Mesendoderm (in vitro differentiated cells): Measurements from ENCODE around the gene ADD3.

Experiments used
- DNase-seq: peaks from one replicate; pipeline ENCODE4 v3.0.0; 2013
- H2AK5ac ChIP-seq: 2 replicates; pipeline ENCODE4 v1.6.1; 2013; ENCODE audit warnings: low read length, inconsistent platforms
- H2BK120ac ChIP-seq: 2 replicates; pipeline ENCODE4 v1.6.1; 2013; ENCODE audit warnings: low read depth, mild to moderate bottlenecking, low read length, moderate library complexity, mixed read lengths
- H2BK15ac ChIP-seq: replicated peaks from 2 replicates; pipeline ENCODE4 v1.6.1; 2013; ENCODE audit warnings: low read depth, mild to moderate bottlenecking, moderate library complexity
- H2BK5ac ChIP-seq: 2 replicates; pipeline ENCODE4 v1.6.1; 2013; ENCODE audit warnings: low read length, inconsistent platforms
- H3K18ac ChIP-seq: 2 replicates; pipeline ENCODE4 v1.6.1; 2013; ENCODE audit warnings: mild to moderate bottlenecking, low read length, mixed read lengths
- H3K23ac ChIP-seq: one replicate; pipeline ENCODE4 v1.6.1; 2013; ENCODE audit warnings: low read length
- H3K27ac ChIP-seq: 2 replicates; pipeline ENCODE4 v1.5.1; 2013; ENCODE audit warnings: low read depth, mild to moderate bottlenecking, inconsistent platforms, low read length, moderate library complexity
- H3K27me3 ChIP-seq: 2 replicates; pipeline ENCODE4 v1.6.1; 2013; ENCODE audit warnings: low read length, control low read depth, mild to moderate bottlenecking, inconsistent platforms; ENCODE audit not compliant: insufficient read depth, poor library complexity
- H3K36me3 ChIP-seq: 2 replicates; pipeline ENCODE4 v1.6.1; 2013; ENCODE audit warnings: low read length, inconsistent platforms; ENCODE audit not compliant: control insufficient read depth, insufficient read depth
- H3K4ac ChIP-seq: one replicate; pipeline ENCODE4 v1.6.1; 2013; ENCODE audit warnings: low read depth, mild to moderate bottlenecking, low read length, moderate library complexity
- H3K4me1 ChIP-seq: 2 replicates; pipeline ENCODE4 v1.6.1; 2013; ENCODE audit warnings: low read depth, low read length, inconsistent platforms; ENCODE audit not compliant: control insufficient read depth
- H3K4me2 ChIP-seq: 2 replicates; pipeline ENCODE4 v1.6.1; 2013; ENCODE audit warnings: low read length
- H3K4me3 ChIP-seq: 2 replicates; pipeline ENCODE4 v1.5.1; 2013; ENCODE audit warnings: mild to moderate bottlenecking, low read length
- H3K56ac ChIP-seq: one replicate; pipeline ENCODE4 v1.6.1; 2013; ENCODE audit warnings: low read length
- H3K79me1 ChIP-seq: 2 replicates; pipeline ENCODE4 v1.6.1; 2013; ENCODE audit warnings: low read length, inconsistent platforms
- H3K79me2 ChIP-seq: 2 replicates; pipeline ENCODE4 v1.6.1; 2013; ENCODE audit warnings: mild to moderate bottlenecking, low read length; ENCODE audit not compliant: control insufficient read depth, insufficient read depth
- H3K9ac ChIP-seq: 2 replicates; pipeline ENCODE4 v1.6.1; 2013; ENCODE audit warnings: low read length, inconsistent platforms
- H4K5ac ChIP-seq: one replicate; pipeline ENCODE4 v1.6.1; 2013; ENCODE audit warnings: low read length
- H4K8ac ChIP-seq: one replicate; pipeline ENCODE4 v1.6.1; 2013; ENCODE audit warnings: low read depth, mild to moderate bottlenecking, control low read depth, low read length, moderate library complexity
- WGBS: extraction: QIAGEN DNeasy Blood & Tissue Kit; methylation state at CpG from one replicate; pipeline ENCODE4 v1.1.7; 2013; ENCODE audit warnings: low lambda C conversion rate, missing lambda C conversion rate; ENCODE audit not compliant: insufficient coverage; ENCODE audit errors: extremely low coverage; 5-methylcytosine and 5-hydroxymethylcytosine counted together

The ADD3 gene

DNA sequence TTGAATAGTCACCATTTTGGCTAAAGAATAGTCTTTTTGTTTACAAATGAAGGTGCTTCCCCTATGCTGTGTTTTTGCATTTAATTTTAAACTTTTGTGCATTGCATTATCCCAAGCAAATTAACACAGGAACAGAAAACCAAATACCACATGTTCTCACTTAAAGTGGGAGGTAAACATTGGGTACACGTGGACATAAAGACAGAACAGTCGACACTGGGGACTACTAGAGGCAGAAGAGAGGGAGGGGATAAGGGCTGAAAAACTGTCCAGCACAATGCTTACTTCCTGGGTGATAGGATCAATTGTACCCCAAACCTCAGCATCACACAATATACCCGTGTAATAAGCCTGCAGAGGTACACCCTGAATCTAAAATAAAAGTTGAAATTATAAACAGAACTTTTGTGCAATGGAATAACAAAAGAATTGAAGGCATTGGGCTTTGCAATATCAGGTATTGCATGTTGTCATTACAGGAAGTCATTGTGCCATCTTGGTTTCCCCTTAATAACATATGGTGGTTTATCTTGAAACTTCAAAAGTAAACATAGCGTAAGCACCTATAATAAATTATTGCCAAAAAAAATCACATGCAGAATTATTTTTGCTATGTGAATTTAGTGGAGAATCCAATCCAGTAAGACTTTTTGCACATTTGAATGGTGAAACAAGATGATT is 16.1 kb downstream of the ADD3 start:
- Histone ChIP-seq H3K4ac (no peak overlapping the region), H2AK5ac (no peak overlapping the region), H2BK120ac (no peak overlapping the region), H3K27me3 (no peaks in the 10 kb centered on the region), H2BK15ac (no peak overlapping the region), H3K4me1 (peaks cover 8% of the 10 kb centered on the region), H3K79me2 (peaks cover 18% of the 10 kb centered on the region), H3K9ac (no peak overlapping the region), H3K4me2 (no peak overlapping the region), H4K8ac (no peak overlapping the region), H3K56ac (no peak overlapping the region), H3K18ac (no peak overlapping the region), H3K23ac (no peak overlapping the region), H2BK5ac (no peak overlapping the region), H3K79me1 (peaks cover 15% of the 10 kb centered on the region), H4K5ac (no peak overlapping the region), H3K4me3 (no peak overlapping the region), H3K36me3 (no peaks in the 10 kb centered on the region), H3K27ac (no peak overlapping the region)
- DNase-seq: no peak
- no CpG with 5 or more reads among the region's 4 CpGs for WGBS

DNA sequence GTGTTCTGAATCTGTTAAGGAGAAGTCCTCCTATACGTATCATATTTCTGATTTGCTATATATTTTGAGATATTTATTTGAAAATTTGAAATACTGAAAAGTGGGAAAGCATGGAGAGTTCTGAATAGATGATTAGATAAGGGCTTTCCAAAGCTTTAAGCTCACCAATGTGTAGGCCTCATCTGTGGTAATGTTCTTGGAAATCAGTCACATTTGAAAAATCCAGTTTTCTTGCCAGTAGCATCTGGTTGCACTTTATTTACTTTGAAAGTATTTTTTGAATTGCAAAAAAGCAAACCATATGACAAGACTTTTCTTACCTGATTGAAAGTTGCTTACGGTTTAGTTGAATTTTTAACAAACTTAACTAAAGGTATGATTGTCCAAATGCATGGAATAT is 21.7 kb downstream of the ADD3 start:
- no peak for DNase-seq
- H3K23ac ChIP-seq: no peak overlapping the region
- H3K79me1 ChIP-seq: peaks cover 4% of the 10 kb centered on the region
- no peak overlapping the region for H2BK120ac ChIP-seq
- no peaks in the 10 kb centered on the region for H3K27me3 ChIP-seq
- WGBS: no CpG with 5 or more reads among the region's 2 CpGs
- no peak overlapping the region for H4K8ac ChIP-seq
- H3K18ac ChIP-seq: no peak overlapping the region
- no peak overlapping the region for H3K27ac ChIP-seq
- no peak overlapping the region for H3K4me3 ChIP-seq
- no peak overlapping the region for H2AK5ac ChIP-seq
- H2BK15ac ChIP-seq: no peak overlapping the region
- H3K4ac ChIP-seq: no peak overlapping the region
- peaks cover 9% of the 10 kb centered on the region for H3K79me2 ChIP-seq
- no peaks in the 10 kb centered on the region for H3K4me1 ChIP-seq
- H3K4me2 ChIP-seq: no peak overlapping the region
- H3K56ac ChIP-seq: no peak overlapping the region
- no peak overlapping the region for H2BK5ac ChIP-seq
- no peak overlapping the region for H3K9ac ChIP-seq
- no peak overlapping the region for H4K5ac ChIP-seq
- H3K36me3 ChIP-seq: no peaks in the 10 kb centered on the region

DNA sequence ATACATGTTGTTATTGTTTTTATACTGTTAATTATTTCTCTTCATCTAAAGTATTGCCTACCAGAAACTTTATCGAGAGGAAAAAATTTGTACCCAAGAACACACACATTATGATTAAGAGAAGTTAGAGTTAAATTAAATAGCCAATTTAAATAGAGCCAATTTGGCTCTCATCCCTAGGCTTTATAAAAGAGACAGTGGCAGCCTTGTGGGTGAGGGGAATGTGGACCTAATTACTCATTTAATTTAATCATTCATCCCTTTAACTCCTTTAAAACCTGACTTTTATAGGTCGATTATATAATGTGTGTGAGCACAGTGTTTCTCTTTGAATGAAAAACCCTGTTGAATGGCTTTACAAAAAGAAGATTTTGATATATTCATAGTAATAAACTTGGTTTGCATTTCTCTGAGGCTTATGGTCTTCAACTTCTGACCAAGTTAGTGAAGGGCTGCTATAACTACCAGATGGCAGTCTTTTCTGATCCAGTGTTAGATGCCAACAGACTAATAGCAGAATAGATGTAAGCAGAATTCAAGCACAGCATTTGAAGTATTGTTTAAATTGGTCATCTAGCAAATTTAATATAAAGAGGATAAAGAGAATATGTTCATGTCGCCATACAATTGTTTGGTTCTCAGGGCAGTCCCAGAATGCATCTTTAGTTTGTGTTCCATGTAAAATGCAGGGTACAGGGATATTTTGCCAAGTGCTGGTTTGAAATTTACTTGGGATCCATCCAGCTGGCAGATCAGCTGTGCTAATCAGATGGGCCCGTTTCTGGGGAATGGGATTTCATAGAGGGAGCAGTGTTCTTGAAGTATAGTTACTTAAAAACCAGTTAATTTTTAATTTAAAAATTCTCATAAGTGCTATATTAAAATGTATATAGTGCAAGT is 25.3 kb downstream of the ADD3 start:
- no peak overlapping the region for H3K23ac ChIP-seq
- H3K27me3 ChIP-seq: no peaks in the 10 kb centered on the region
- H3K4me3 ChIP-seq: no peak overlapping the region
- no peak overlapping the region for H2BK5ac ChIP-seq
- no peak overlapping the region for H4K5ac ChIP-seq
- no peak for DNase-seq
- H3K79me2 ChIP-seq: peaks cover 11% of the 10 kb centered on the region
- no peaks in the 10 kb centered on the region for H3K36me3 ChIP-seq
- H3K9ac ChIP-seq: no peak overlapping the region
- no CpG with 5 or more reads among the region's 4 CpGs for WGBS
- H2AK5ac ChIP-seq: no peak overlapping the region
- no peak overlapping the region for H2BK15ac ChIP-seq
- no peak overlapping the region for H3K56ac ChIP-seq
- no peak overlapping the region for H3K18ac ChIP-seq
- peaks cover 6% of the 10 kb centered on the region for H3K79me1 ChIP-seq
- no peak overlapping the region for H3K4me2 ChIP-seq
- H3K4me1 ChIP-seq: no peaks in the 10 kb centered on the region
- no peak overlapping the region for H3K27ac ChIP-seq
- no peak overlapping the region for H2BK120ac ChIP-seq
- no peak overlapping the region for H3K4ac ChIP-seq
- peak overlapping the region; percentile 40 for H4K8ac ChIP-seq

DNA sequence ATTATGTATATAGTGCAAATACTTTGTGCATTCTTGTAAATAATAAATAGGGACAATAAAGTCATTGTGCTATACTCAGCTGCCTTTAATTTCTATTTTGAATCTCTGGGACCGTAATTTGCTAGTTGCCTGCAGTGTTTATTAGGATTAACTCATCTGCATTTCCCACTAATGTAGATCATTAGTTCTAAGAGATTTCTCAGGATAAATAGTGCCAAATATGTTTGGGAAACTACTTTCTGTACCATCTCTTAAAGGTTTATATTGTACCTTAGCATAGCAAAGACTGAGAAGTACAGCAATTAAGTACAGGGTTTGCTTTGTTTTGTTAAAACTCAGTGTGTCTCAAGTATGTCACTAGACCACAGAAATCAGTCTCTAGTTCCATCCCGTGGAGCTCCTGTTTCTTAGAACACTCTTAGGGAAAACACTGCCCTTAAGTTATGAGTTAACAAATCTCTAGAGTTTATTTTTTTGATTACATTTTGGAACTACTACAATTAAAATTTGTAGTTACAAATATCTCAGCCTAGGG is 26.0 kb downstream of the ADD3 start:
- H3K4me3 ChIP-seq: no peak overlapping the region
- no peaks in the 10 kb centered on the region for H3K4me1 ChIP-seq
- peaks cover 7% of the 10 kb centered on the region for H3K79me1 ChIP-seq
- H3K4me2 ChIP-seq: no peak overlapping the region
- no peak overlapping the region for H4K5ac ChIP-seq
- H2AK5ac ChIP-seq: no peak overlapping the region
- no peak overlapping the region for H3K56ac ChIP-seq
- H2BK15ac ChIP-seq: no peak overlapping the region
- H3K23ac ChIP-seq: no peak overlapping the region
- H3K27me3 ChIP-seq: no peaks in the 10 kb centered on the region
- no peak overlapping the region for H3K4ac ChIP-seq
- no peak overlapping the region for H3K18ac ChIP-seq
- no peak overlapping the region for H4K8ac ChIP-seq
- no peak overlapping the region for H3K9ac ChIP-seq
- WGBS: no CpG with 5 or more reads among the region's 2 CpGs
- peaks cover 11% of the 10 kb centered on the region for H3K79me2 ChIP-seq
- H3K36me3 ChIP-seq: no peaks in the 10 kb centered on the region
- H3K27ac ChIP-seq: no peak overlapping the region
- no peak overlapping the region for H2BK120ac ChIP-seq
- no peak for DNase-seq
- no peak overlapping the region for H2BK5ac ChIP-seq

DNA sequence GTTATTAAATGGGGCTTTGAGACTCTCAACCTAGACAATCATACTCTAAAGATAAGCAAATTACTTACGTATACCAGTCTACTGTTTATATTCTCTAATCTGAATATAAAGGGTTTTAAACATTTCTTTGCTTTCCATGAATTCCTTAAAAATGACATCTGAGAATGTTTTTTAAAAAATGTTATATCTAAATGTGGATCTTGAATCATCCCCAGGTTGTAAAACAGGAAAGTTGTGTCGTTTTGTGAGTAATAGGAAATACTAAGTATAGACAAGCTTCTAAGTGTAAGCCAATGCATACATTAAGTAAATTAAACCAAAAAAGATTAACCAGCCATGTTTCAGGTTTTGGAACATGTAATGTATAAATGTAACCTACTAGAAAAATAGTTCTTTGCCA is 26.8 kb downstream of the ADD3 start:
- Histone ChIP-seq H3K27me3 (no peaks in the 10 kb centered on the region), H2BK120ac (no peak overlapping the region), H3K27ac (no peak overlapping the region), H3K4me1 (no peaks in the 10 kb centered on the region), H3K56ac (no peak overlapping the region), H3K4me2 (no peak overlapping the region), H3K79me1 (peaks cover 7% of the 10 kb centered on the region), H2BK15ac (no peak overlapping the region), H2AK5ac (no peak overlapping the region), H3K4ac (no peak overlapping the region), H4K8ac (no peak overlapping the region), H3K18ac (no peak overlapping the region), H3K4me3 (no peak overlapping the region), H3K9ac (no peak overlapping the region), H3K23ac (no peak overlapping the region), H3K36me3 (no peaks in the 10 kb centered on the region), H2BK5ac (no peak overlapping the region), H3K79me2 (peaks cover 11% of the 10 kb centered on the region), H4K5ac (no peak overlapping the region)
- DNase-seq: no peak
- no CpG with 5 or more reads among the region's 2 CpGs for WGBS
